ENCODE measurements around the gene SAE1.

SAE1 gene

DNA sequence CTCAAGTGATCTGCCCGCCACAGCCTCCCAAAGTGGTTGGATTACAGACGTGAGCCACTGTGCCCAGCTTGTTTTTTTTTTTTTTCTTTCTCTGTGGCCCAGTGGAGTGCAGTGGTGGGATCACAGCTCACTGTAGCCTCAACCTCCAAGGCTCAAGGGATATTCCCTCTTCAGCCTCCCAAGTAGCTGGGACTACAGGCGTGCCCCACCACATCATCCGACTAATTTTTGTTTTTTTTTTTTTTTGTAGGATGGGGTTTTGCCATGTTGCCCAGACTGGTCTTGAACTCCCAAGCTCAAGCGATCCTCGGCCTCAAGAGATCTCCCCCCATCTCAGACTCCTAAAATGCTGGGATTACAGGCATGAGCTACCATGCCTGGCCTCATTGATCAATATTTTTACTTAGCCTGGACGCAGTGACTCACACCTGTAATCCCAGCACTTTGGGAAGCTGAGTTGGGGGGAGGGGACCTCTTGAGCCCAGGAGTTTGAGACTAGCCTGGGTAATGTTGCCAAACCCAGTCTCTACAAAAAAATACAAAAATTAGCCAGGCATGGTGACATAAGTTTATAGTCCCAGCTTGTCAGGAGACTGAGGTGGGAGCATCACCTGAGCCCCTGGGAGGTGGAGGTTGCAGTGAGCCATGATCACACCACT, 1.7 kb downstream of the SAE1 start:
- no peak for DNase-seq

DNA sequence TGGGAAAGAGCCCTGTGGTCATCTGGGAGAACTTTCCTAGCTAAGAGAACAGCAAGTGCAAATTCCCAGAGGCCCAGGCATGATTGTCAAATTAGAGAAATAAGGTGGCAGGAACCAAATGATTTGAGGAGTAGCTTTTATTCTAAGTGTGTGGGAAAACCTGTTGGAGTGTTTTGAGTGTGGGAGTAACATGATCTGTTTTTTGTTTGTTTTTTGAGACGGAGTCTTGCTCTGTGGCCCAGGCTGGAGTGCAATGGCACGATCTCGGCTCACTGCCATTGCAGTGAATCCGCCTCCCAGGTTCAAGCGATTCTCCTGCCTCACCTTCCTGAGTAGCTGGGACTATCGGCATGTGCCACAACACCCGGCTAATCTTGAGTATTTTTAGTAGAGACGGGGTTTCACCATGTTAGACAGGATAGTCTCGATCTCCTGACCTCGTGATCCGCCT, 2.4 kb downstream of the SAE1 start:
- no peak for DNase-seq

DNA sequence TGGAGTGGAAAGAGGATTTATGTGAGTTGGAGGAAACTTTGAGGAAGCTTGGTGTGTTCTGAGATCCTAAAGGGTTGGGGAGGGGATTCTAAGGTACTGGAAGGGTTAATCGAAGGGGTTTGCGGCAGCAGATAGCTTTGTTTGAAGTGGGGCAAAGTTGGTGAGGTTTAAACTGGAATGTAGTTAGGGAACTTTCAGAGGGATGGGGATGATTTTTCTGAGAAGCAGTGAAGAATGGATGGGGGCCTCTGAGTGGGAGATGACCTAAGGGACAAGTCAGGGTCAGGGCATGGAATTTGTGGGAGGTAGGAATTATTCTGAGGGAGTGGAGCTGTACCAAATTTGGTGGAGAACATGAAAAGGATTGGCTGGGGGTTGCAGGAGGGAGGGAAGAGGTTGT, 3.9 kb downstream of the SAE1 start:
- DNase-seq = no peak

DNA sequence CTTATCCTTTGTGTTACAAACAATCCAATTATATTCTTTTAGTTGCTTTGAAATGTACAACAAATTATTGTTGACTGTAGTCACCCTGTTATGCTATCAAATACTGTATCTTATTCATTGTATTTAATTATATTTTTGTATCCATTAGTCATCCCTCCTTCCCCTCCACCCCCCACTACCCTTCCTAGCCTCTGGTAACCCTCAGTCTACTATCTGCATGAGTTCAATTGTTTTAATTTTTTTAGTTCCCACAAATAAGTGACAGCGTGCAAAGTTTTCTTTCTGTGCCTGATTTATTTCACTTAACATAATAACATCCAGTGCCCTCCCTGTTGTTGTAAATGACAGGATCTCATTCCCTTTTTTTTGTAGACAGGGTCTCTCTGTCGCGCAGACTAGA, 4.5 kb downstream of the SAE1 start:
- DNase-seq = no peak

DNA sequence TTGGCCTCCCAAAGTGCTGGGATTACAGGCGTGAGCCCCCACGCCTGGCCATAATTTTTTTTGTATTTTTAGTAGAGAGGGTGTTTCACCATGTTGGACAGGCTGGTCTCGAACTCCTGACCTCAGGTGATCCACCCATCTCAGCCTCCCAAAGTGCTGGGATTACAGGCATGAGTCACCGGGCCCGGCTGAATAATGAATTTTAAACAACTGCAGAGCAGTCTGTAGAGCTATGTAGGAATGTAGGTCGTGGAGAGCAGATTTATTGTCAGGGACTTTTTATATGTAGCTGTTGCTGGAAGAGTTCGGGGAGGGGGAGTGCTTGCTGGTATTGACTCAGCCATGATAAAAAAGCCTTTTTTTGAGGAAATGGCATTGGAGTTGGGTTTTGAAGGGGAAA, 10.6 kb downstream of the SAE1 start:
- DNase-seq = peak; percentile 91

DNA sequence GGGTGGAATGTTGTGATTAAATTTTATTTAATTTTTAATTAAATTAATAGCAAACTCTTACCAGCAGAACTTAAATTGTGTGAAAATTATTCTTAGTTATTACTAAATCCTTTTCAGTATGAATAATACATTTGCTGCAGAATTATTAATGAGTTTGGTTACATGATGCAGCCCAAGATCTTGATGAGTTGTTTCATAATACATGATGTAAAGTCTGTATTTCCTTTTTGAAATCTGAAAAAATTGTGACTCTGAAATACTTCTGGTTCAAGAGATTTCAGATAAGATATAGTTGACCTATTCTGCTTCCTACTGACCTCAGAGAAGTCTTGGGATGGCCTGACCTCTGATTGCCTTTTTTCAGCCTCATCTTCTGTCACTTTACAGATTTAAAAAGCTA, 11.1 kb downstream of the SAE1 start:
- no peak for DNase-seq

DNA sequence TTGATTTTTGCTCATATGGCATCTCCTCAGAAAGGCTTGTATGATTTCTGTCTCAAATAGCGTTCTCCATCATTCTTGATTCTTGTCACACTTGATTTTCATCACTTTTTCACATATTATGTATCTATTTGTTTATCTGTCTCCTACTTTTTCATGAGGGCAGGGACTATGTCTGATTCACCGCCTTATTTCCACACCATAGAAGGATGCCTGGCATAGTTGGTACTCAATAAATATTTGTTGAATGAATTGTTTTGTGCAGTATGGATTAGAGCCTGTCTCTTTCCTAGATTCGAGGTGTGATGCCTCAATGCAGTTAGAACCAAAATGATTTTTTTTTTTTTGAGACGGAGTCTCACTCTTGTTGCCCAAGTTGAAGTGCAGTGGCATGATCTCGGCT, 12.1 kb downstream of the SAE1 start:
- DNase-seq = peak; percentile 36

DNA sequence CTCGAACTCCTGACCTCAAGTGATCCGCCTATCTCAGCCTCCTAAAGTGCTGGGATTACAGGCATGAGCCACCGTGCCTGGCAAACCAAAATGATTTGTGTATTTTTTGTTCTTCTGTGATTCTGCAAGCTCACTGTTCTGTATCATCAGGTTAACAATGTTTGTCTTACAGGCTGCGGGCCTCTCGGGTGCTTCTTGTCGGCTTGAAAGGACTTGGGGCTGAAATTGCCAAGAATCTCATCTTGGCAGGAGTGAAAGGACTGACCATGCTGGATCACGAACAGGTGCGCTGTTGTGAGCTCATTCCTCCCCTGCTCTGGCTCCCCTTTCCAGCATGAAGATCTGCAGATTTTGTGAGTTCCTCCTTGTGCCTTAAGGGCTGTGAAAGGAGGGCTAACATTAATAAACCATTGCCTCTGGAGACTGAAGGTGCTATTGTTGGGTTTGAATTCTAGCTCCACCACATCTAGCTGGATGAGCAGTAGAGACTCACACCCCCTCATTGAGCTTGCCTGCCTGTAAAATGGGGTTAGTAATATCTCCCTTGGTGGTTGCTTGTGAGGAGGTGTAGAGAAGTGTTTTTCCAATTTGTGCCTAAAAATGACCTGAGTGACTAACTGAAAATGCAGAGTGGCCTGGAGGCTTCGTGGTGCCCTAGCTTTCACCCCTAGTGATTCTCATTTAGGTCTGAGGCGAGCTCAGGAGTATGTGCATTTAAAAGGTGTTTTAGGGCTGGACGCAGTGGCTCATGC, 12.9 kb downstream of the SAE1 start:
- no peak for DNase-seq

DNA sequence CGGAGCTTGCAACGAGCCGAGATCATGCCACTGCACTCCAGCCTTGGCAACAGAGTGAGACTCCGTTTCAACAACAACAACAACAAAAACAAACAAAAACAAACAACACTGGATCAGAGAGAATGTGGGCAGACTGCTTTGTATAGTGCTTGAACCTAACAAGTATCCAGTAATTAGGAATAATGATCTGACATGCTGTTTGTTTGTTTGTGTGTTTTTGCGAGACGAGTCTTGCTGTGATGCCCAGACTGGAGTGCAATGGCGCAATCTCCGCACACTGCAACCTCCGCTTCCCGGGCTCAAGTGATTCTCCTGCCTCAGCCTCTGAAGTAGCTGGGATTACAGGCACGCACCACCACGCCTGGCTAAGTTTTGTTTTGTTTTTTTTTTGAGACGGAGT, 14.0 kb downstream of the SAE1 start:
- DNase-seq = no peak

DNA sequence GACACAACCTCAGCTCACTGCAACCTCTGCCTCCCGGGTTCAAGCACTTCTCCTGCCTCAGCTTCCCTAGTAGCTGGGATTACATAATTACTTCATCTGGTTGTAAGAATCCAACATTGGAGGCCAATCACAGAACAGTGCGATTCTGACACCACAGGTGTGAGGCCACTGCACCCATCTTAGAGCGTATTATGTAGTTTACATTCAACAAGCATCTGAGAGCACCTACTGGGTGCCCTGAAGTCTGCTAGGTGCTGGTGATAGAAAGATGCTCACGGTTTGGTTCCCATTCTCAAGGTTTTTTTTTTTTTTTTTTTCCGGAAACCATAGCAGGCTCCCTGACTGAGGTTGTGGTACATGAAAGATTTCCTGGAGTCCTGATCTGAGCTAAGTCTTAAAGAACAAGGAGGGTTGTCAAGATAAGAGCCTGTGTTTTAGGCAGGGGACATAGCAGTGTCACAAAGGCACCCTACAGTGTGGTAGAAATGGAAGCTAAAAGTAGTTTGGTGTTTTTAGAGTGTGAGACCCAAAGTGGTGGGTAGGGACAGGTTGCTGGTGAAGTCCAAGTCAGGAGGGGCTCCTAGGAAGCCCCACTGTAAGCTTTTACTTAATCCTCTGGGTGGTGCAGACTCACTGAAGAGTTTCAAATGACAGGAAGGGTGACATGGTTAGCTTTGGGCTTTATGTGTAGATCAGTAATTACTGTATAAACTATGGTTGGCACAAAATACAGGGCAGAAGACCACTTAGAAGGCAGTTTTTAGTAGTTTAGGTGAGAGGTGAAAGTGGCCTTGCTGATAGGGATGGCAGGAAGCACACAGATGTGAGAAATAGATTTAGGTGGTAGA, 15.2 kb downstream of the SAE1 start:
- DNase-seq = no peak

DNA sequence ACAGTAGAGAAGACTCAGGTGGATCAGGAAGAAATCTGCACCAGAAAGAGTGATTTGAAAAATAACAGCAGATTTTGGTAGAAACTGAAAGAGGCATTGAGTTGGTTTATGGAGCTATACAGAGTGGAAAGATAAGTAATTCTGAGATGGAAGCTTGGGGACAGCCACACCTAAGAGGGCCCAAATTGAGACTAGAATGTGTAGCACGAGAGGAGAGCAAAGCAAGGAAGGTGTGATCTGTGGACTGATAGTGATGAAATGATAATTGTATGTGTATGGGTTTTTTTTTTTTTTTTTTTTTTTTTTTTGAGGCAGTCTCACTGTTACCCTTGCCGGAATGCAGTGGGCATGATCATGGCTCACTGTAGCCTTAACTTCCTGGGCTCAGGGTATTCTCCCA, 16.3 kb downstream of the SAE1 start:
- no peak for DNase-seq

DNA sequence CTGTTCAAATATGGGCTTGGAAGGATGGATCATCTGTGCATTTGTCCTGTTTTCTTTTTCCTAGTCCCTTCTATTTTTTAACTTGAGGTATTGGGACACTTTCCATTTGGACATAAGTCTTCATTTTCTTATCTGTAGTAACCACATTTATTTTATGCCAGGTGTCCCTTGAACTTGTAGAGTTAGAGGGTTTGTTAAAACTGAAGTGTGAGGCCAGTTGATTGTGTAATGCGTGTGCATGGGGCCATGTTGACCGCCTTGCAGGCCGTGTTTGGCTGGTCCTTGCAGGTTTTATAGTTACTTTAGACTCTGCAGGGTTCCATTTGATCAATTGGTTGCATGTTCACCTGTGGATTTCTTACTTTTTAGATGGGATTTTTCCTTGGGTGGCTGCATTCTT, 21.0 kb downstream of the SAE1 start:
- DNase-seq = no peak

DNA sequence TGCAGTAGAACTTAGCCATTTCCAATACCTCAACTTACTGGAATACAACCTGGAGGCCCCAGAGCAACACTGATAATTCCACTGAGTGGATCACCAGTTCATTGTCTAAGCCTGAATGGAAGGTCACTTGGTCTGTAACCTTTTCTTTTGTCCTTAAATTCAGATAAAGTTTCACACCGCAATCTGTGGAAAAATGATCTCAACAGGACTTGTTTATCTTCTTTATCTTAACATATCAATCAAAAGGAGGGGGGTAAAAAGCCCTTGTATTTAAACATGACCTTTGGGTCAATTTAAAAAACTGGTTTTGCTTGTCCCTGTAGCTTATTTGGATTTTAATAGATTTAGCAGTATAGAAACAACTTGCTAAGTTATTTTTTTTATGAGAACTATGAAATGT, 21.6 kb downstream of the SAE1 start:
- no peak for DNase-seq

DNA sequence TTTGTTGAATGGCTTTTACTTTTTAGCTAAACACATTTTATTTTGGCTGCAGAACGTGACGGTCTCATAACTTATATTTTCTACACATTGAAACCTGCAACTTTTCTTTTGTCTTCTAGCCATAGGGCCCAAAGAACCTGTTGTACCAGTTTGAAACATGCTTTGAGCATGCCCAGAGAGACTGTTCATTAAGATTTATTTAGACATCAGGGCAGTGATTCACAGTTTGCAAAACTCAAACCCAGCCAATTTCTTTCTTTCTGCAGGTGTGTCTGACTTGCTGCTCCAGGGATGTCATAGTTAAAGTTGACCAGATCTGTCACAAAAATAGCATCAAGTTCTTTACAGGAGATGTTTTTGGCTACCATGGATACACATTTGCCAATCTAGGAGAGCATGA, 22.0 kb downstream of the SAE1 start:
- DNase-seq = no peak

DNA sequence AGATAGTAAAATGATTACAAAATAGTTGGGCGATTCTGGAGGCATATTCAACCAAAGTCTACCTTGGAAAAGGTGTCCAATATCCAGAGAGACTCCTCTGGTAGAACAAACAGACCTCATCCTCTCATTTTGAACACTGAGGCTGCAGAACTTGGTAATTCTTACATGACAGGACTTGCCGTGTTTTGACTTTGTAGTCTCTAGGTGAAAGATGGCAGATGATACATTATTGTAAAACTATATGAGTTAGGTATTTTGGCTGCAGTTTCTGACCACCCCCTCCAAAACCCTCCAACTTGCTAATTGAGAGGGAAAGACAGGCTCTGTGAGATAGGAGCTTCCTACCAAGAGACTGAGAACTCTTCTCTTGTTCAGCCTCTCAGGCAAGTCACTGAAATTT, 22.6 kb downstream of the SAE1 start:
- no peak for DNase-seq

DNA sequence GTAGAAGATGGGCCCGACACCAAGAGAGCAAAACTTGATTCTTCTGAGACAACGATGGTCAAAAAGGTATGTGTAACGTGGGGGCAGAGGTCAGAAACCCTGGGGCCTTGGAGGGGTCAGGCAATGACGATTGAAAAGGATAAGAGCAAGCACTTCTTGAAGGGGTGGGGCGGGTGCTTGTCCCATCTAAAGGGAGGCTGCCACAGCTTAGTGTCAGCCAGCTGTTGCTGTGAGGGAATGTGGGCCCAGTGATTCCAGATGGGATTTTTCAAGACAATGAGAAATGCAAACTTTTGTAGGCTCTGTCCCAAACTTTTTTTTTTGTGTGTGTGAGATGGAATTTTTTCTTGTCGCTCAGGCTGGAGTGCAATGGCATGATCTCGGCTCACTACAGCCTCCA, 24.5 kb downstream of the SAE1 start:
- DNase-seq = no peak

DNA sequence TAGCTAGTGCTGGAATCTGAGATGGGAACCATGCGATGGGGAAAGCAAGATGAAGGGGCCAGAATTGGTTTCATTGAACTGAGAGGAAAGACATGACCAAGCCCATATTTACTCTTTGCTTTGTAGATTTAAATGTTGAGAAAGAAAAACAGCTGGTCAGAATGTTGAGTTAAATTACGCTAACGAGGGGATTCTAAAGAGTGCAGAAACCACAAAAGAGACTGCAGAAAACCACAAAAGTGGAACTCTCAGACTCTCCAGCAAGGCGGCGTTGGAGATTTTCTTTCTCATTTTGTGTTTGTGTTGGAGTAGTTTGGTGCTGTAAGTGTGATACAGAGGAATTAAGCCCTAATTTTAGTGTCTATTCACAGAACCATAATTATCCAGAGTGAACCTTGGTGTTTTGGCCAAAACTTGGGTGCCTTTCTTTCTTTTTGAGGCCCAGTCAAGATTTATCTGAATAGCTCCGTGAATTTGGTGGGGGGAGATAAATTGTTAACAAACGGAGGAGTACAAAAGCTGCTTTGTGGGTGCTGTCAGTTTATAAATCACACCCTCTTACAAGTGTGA, 26.3 kb downstream of the SAE1 start:
- DNase-seq = peak; percentile 70

DNA sequence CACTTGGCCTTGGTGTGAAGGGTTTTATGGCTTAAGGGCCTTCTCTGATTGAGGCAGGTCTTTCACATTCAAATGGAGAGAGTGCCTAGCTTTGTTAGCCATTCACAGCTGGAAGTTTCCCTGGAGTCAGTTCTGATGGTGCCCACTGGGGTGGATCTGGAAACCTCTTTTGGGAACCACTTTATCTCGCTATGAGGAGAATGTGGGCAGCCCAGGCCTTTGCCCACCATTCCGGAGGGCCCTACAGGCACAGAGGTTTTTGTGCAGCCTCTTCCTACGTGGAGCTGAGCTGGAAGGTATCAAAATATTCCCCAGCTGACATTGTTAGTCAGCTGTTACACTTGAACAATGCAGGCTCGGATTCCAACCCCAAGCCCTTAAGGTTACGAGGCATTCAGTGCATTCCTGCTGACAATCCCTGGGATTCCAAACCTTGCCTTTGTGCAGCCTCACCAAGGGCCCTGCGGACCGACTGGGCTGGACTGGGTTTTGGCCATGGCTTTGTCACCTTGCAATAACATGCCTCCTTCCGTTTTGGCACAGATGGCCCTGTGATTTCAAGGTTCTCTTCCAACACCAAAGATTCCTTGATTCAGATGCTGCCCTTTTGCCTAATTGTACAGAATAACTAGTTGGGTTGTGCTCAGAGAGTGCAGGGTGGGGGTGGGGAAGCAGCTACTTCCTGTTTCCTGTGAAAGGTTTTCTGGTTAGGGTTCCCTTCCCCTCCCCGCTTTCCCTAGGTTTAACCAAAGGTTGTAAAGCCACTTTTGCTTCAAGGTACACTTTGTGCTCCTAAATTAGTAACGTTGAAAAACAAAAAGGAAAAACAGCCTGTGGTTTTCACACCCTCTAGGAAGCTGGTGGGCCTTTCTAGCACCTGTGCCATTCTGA, 27.0 kb downstream of the SAE1 start:
- DNase-seq = peak; percentile 68

DNA sequence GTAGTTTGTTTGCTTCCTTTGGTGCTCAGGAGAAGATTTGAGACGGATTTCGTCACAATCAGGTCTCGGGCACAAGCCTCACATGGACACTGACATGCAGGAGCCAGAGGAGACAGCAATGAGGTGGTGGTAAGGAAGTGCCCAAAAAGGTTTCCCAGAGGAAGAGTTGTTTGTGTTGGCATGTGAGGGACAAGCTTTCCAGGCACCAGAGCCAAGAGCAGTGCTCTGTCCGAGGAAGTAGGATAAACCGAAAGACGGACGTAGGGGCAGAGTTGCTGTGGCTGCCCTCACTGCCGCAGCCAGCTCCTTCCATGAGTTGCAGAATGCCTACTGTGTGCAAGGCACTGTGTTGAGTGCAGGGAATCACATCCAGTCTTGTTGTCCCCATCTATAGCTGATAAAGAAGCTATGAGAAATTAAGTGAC, 27.7 kb downstream of the SAE1 start:
- no peak for DNase-seq

DNA sequence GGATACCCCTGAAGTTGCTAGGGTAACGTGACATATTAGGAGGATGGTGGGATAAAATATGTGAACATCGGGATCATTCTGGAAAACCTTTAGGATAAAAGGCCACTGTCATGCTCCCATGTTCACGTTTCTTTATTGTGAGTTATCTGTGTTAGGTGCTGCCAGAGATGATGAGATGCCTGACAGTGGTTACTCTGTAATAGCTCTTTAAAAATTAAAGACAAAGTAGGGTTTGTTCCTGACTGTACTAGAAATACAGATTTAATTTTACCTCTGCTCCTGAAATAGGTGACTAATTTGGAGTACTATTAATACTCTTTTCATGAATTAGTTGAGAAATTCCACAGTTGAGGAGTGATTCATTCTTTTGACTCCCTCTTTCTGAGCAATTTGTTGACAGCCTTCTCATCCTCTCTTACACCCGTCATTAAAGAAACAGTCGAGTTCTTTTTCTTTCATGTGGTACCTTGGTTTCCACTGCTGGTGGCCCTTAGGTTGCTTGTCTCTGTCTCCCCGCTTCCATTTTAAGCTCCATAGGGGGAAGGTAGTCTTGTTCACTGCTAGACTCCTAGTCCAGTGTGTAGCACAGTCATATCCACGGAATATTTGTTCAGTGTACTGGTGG, 28.4 kb downstream of the SAE1 start:
- peak; percentile 68 for DNase-seq

DNA sequence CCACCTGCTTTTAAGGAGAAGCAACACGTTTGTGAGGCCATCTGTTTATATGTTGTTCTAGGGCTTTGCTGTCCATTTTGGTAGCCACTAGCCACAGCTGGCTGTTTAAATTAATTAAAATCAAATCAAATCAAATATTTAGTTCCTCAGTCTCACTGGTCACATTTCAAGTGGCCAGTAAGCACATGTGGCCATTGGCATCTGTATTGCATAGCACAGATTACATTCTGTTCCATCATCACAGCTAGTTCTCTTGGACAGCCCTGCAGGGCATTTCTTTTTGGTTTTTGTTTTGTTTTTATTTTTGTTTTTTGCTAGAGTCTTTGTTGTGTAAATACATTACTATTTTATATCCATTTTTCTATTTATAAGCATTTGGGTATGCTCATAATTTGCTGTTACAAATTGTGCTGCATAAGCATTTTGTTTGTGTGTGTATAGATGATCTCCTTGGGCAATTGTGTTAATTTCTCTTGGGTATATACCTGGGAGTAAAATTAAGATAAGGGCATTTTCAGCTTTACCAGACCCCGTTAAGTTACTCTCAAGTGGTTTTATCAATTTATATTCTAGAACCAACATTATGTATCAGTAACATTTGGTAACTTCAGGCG, 31.3 kb downstream of the SAE1 start:
- no peak for DNase-seq

DNA sequence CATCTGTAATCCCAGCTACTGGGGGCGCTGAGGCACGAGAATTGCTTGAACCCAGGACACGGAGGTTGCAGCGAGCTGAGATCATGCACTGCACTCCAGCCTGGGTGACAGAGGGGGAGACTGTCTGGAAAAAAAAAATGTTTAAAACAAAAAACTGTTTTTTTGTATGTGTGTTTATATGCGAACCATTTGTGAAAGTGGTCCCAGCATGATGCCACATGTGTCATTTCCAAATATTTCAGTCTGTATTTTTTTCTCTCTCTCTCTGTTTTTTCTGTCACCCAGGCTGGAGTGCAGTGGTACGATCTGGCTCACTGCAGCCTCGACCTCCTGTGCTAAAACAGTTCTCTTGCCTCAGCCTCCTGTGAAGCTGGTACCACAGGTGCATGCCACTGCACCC, 37.4 kb downstream of the SAE1 start:
- DNase-seq = no peak
